GM19463 (cell line): ENCODE measurements around the gene MDK.

ENCODE experiments used
- ATAC-seq: cut with Tn5 transposase; IDR thresholded peaks from one replicate; pipeline ENCODE4 v1.9.1; 2021; ENCODE audit warnings: mild to moderate bottlenecking, moderate library complexity; ENCODE audit not compliant: unreplicated experiment

MDK gene

DNA sequence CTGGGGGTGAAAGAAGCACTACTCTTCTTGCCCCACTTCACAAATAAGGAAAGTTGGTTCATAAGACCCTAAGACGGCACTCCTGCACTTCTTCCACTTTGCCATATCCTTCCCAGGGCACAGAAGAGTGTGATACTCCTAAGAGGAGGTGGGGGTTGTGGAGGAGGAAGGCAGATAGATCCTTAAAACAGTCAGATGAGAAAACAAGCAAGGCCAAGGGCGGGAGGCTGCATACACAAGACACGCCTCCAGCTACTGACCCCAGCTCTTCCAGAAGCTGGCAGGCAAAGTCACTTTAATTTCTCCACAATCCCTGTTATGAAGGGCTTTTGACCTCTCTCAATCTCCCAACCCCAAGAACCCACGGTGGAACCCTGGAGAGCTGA lies 11.8 kb downstream of the MDK start:
- no peak for ATAC-seq

DNA sequence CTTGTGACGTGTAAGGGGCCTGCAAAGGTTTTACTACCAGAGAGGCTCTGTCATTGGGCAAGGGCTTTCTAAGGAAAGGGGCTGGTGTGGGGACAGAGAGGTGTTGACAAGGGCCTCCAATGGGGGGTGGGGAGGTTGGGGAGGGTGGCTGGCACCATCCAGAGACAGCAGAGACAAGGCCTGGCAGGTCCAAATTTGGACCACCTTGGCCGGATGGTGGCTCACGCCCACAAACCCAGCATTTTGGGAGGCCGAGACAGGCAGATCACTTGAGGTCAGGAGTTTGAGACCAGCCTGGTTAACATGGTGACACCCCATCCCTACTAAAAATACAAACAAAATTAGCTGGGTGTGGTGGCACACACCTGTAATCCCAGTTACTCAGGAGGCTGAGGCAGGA lies 12.3 kb downstream of the MDK start:
- ATAC-seq: no peak

GRCh38 chr11:46397526-46397925 lies 16.1 kb downstream of the MDK start:
- ATAC-seq: no peak

DNA sequence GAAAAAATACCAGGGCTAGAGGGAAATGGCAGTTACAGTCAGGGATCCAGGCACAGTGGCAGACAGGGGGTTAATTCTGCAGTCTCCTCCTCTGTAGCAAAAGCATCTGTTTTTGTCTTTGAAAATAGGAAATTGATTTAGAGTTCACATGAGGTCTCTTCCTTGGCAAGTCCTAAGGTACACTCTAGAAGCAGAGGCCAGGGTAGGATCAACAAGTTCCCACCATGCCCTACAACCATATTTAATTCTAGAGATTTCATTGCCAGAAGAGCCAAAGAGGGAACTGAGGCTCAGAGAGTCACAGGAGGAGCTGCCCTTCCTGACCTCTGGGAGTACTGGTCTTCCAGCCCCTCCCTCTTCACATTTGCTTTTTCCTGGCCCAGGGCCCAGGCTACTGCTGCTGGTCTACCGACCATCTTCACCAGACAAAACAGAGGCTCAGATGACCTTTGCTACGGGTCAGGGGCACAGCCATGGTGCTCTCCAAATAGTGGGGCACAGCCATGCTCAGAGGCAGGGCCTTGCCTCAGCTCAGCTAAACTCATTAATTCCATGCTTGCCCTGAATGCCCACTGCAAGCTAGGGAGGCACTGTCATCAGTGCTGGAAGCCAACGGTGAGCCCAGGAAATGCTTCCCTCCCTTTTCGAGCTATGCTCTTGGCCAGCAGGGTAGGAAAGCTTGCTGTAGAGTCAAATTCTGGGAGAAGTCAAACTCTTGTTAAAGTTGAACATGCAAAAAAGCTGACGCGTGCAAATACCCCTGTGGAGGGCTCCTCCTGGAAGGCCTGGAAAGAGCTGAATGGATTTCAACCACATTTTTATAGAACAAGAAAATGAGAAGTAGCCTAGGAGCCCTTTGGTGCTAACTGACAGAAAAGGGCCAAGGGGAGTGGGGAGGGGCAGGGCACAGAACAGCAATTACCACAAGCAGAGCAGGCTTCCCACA lies 21.8 kb downstream of the MDK start:
- ATAC-seq: no peak

- no peak for ATAC-seq
These were observed 23.1 kb downstream of the MDK start for GRCh38 chr11:46404476-46405017.

- ATAC-seq: no peak
These were observed 26.2 kb downstream of the MDK start for GRCh38 chr11:46407635-46408034.

GRCh38 chr11:46408407-46408986 lies 27.0 kb downstream of the MDK start:
- no peak for ATAC-seq

- no peak for ATAC-seq
These were observed 28.6 kb downstream of the MDK start for GRCh38 chr11:46410021-46410420.

GRCh38 chr11:46413760-46414465 lies 32.4 kb downstream of the MDK start:
- no peak for ATAC-seq

- ATAC-seq: no peak
These were observed 33.0 kb downstream of the MDK start for GRCh38 chr11:46414466-46414796.

GRCh38 chr11:46414879-46415278 lies 33.4 kb downstream of the MDK start:
- ATAC-seq: no peak

- ATAC-seq: no peak
These were observed 36.2 kb downstream of the MDK start for GRCh38 chr11:46417711-46418110.

GRCh38 chr11:46418751-46419150 lies 37.3 kb downstream of the MDK start:
- ATAC-seq: no peak

DNA sequence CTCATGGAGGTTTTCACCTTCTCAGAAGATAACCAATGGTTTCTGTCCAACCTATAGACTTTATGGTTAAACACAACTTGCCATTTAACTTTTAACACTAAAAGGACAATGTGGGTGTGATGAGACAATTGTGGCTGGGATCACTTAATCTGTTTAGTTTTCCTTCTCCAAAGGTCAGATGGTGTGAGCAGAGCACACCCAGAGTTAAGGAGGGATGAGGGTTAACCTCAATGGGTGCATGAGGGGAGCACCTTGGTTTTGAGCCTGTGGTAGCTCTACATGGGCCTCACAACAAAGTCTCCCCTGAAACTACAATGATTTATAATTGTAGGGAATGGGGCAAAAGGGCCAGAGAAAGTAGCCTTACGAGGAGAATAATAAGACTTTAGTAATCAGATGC lies 39.0 kb downstream of the MDK start:
- ATAC-seq: no peak

- ATAC-seq: no peak
These were observed 39.9 kb downstream of the MDK start for GRCh38 chr11:46421257-46421880.

DNA sequence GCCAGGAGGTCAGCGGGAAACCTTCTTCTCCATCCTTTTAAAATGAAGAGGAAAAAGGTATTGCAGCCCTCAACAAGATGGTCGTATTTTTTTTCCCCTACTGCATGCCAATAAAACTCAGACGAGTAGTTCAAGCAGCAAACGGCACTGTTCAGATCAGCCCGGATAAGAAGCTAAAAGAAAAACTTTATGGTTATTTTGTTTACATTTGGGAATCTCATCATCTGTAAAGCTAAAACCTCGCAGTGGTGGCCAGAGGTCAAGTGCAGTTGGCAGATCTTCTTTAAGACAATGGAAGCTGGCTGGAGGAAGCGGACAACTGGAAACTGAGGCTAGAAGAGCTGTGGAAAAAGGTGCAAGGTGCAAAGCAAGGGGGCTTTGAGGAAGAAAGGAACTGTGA lies 41.1 kb downstream of the MDK start:
- ATAC-seq: no peak

DNA sequence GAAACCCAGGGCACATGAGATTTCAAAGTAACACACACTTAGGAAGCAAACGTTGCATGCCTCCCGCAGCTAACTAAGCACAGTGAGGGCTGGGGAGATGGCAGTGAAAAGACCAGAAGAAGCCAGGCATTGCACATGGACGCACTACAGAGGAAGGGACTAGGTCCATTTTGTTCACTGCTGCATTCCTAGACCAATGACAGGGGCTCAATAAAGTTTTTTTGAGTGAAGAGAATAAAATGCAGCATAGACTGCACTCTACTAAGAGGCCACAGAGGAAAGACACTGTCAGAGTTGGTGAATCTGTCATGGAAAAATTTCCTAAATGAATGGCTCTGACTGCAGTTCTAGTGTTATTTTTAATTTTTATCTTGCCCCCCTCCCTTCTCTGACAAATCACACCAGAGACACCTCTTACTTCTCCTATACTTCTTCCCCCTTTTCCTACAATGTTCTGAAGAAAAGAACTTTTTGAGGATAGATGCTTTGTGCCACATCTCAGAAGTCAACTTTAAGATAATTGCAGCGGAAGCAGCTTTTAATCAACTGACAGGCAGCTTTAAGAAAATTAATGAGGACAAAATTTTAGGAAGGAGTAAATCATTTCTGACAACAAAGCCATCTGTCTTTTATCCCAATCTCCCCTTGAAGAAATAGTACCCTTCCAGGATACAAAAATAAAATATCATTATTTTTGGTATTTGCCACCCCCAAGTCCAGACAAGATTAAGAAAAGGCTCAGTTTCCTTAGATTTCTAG lies 44.9 kb downstream of the MDK start:
- no peak for ATAC-seq

DNA sequence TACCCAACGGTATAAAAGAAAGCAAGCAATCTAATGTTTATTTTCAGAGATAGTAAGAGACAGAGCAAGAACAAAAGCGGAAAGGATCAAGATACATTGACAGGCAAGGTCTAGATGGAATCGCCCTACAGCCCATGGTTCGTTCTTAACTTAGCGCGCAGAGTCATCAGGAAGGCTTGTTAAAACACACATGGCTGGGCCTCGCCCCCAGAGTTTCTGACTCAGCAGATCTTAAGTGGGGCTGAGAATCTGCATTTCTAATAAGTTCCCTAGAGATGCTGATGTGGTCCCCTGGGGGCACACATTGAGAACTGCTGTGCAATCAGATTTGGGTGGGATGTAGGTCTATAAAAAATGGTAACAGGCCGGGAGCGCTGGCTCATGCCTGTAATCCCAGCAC lies 45.9 kb downstream of the MDK start:
- ATAC-seq: no peak

- ATAC-seq: no peak
These were observed 48.2 kb downstream of the MDK start for GRCh38 chr11:46429717-46430116.

GRCh38 chr11:46431211-46431610 lies 49.7 kb downstream of the MDK start:
- no peak for ATAC-seq
